ENCODE measurements around the gene CRADD.
"Not testable (repeated sequence)": the region's sequence is repeated elsewhere in the genome, so short reads cannot be mapped to it uniquely, and the experiment has no call there.

Gene CRADD

DNA sequence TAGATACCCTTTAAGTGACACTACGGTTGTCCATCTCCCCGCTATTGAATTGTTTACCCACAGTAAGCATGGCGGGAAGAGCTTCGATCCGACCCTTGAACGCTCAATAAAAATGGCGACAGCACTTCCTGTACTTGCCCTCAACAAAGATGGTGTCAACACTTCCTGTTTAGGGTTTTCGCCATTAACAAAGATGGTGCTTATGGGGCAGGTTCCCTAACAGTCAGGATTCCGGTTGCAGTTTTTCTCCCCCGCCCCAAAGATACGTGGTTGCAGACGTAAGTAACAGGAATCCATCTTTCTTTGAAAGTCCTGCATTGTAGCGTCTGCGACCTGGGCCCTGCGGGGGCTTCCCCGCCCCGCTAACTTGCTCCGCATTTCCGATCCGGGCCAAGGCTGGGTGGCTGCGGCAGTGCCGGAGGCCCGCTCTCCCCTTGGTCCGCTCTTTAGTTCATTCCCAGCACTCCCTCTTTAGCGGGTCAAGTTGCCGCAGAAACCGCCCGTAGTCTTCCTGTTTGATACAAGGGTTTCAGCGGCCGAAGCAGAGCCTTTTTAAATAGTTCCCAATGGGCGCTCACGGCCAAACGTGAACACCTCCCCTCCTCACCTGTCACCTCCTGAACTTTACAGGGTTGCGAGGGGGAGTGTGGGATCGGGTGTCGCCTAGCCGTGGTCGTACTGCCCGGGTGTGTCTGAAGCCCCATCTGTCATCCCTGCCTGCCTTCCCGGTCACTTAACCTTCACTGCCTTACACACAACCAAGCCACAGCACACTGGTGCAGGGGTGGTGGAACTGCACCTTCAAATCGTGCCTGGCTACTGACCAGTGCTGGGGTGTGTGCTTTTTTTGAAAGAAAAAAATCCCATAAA, at the start of gene CRADD:
Gene CRADD (plus strand): TSS at position 181 of the 870 bp plus-strand sequence.
- in situ Hi-C loops (cut with MboI; ENCODE audit: low sequenced_read_pairs), result no loop called here

DNA sequence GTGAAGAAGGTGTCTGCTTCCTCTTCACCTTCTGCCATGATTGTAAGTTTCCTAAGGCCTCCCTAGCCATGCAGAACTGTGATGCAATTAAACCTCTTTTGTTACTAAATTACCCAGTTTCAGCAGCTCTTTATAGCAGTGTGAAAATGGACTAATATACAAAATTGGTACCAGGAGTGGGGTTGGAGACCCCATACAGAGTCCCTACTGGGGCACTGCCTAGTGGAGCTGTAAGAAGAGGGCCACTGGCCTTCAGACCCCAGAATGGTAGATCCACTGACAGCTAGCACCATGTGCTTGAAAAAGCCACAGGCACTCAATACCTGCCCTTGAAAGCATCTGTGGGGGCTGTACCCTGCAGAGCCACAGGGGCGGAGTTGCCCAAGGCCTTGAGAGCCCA, 44.8 kb upstream of the CRADD start:
- in situ Hi-C loops (cut with MboI; ENCODE audit: low sequenced_read_pairs), result no loop called here

DNA sequence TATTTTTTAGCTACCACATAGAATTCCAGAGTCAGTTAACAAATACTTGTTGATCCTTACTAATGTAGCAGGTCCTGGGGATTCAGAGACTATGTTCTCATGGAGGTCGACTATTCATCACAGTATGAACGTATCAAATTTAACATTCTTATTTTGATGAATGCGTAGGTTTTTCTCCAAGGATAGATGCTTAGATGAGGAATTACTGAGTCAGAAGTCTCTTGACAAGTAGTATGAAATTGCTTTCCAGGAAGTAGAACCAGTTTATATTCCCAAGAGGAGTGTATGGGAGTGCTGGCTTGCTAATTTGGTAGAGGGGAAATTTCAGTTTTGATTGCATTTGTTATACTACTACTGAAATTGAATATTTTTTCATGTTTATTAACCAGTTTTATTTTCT, 42.8 kb upstream of the CRADD start:
- in situ Hi-C loops (cut with MboI; ENCODE audit: low sequenced_read_pairs), result no loop called here

- in situ Hi-C loops (cut with MboI; ENCODE audit: low sequenced_read_pairs), result no loop called here
Measured at GRCh38 chr12:93636708-93637107, 40.5 kb upstream of the CRADD start.

DNA sequence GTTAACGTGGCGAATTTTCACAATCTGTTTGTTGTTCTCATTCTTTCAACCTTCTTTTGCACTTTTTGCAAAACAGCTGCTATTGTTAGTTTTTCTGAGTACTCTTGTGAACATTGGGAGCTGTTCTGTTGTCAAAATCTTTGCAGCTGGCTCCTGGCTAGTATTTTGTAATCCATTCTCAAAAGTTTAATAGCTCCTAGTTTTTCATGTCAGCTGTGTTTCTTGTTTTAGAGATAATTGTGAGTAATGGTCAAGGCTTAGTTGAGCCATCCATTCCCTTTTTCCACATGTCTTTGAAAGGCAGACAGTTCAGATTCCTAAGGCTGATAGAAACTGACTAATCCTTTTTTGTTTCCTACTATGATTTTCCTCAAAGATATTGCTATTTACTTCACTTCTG, 39.1 kb upstream of the CRADD start:
- in situ Hi-C loops (cut with MboI; ENCODE audit: low sequenced_read_pairs), result no loop called here

DNA sequence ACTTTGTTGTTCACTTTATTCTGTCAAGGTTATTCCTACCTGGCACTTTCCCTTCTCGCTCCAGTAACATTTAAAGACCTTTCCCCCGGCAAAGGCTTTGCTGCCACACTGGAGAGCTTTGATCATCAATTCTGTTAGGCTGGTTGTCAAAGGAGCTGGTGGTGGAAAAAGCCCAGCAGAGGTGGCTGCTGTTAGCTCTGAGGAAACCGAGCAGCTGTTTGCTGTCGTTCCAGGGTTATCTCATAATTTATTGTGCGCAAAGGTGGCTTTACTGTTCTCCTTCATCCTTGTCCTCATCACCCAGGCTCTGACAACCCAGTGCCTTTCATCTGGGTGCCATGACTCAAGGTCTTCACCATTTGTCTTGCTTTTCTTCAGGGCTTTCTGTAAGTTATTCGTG, 38.2 kb upstream of the CRADD start:
- in situ Hi-C loops (cut with MboI; ENCODE audit: low sequenced_read_pairs), result no loop called here

GRCh38 chr12:93639406-93639805, 37.8 kb upstream of the CRADD start:
- in situ Hi-C loops (cut with MboI; ENCODE audit: low sequenced_read_pairs), result no loop called here

GRCh38 chr12:93641380-93641779, 35.8 kb upstream of the CRADD start:
- in situ Hi-C loops (cut with MboI; ENCODE audit: low sequenced_read_pairs), result not testable (repeated sequence)

- in situ Hi-C loops (cut with MboI; ENCODE audit: low sequenced_read_pairs), result no loop called here
Measured at GRCh38 chr12:93642751-93643150, 34.4 kb upstream of the CRADD start.

- in situ Hi-C loops (cut with MboI; ENCODE audit: low sequenced_read_pairs), result no loop called here
Measured at GRCh38 chr12:93645702-93646101, 31.5 kb upstream of the CRADD start.

GRCh38 chr12:93650626-93651025, 26.5 kb upstream of the CRADD start:
- in situ Hi-C loops (cut with MboI; ENCODE audit: low sequenced_read_pairs), result no loop called here

DNA sequence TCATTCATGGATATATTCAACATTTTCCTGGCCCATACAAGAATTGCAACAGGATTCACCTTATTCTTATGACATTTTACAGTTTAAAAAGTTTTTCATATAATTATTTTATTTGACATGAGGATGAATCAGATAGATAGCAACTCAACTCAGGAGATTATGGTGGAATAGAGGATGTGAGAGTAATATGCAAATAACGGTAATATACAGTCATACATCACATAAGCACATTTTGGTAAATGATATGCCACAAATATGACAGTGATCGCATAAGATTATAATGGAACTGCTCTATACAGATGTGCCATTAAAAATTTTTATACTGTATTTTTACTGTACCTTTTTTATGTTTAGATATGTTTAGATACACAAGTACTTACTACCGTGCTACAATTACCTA, 24.1 kb upstream of the CRADD start:
- in situ Hi-C loops (cut with MboI; ENCODE audit: low sequenced_read_pairs), result no loop called here

DNA sequence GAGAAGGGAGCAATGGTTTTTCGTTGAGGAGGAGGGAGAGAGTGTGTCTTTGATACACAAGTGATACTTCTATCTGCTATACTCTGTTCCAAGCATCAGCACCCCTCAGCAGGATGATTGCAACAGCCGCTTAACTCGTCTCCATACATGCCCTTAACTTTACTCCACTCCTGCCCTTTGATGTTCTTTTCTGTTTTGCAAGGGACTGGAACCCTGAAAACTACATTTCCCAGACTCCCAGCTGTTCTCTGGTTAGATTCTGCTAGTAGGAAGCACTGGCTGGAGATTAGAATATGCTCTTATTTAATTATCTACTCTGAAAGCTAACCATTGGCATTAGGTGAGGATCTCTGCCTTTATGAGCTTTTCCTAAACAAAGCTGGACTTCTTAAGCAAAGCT, 23.5 kb upstream of the CRADD start:
- in situ Hi-C loops (cut with MboI; ENCODE audit: low sequenced_read_pairs), result no loop called here

DNA sequence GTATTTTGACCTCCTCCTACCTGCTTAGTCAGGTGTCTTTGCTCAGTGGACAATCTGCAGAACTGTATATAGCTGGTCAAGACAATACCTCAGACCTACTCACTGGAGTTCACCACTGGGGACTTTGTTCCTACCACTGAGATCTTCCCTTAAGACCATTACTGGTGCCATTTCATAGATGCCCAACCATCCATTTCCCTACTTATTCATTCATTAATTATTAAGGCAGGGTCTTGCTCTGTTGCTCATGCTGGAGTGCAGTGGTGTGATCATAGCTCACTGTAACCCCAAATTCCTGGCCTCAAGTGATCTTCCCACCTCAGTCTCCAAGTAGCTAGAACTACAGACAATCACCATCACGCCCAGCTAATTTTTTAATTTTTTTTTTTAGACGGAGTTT, 22.8 kb upstream of the CRADD start:
- in situ Hi-C loops (cut with MboI; ENCODE audit: low sequenced_read_pairs), result no loop called here

- in situ Hi-C loops (cut with MboI; ENCODE audit: low sequenced_read_pairs), result no loop called here
Measured at GRCh38 chr12:93657071-93657470, 20.1 kb upstream of the CRADD start.

DNA sequence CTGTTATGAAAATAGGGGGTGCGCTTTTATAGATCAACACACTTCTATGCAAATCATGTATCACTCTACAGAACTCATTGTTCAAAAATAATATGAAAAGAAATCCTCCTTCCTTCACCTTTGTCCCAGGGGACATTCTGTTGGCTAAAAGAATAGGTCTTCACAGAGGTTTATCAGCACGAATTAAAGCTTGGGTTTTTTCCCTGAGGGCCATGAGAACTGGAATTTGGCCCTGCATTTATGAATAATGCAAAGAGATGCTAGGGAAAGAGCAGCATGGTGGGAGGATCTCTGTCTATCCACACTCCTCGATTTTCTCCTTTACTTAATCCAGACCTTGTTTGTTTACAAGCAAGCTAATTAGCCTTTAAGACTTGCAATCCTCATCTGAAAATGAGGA, 16.2 kb upstream of the CRADD start:
- in situ Hi-C loops (cut with MboI; ENCODE audit: low sequenced_read_pairs), result no loop called here

DNA sequence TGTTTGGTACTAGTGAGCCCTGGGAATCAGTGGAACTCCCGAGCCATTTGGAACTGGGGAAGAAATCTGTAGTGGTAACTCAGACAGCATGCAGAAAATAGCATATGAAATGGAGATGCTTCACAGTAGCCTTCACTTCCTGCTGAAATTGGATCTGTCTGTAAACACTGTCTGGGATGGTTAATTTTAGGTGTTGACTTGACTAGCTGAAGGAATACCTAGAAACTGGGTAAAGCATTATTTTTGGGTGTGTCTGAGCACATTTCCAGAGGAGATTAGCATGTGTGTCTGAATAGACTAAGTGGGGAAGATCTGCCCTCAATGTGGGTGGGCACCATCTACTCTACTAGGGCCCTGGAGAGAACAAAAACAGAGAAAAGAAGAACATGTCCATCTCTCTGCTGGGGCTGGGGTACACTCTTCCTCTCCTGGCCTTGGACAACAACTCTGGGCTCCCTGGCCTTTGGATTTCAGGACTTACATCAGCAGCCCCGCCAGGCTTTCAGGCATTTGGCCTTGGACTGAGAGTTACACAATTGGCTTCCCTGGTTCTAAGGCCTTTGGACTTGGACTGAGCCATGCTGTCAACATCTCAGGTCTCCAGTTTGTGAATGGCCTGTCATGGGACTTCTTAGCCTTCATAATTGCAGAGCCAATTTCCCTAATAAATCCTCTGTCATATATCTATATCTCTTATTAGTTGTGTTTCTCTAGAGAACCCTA, 14.0 kb upstream of the CRADD start:
- in situ Hi-C loops (cut with MboI; ENCODE audit: low sequenced_read_pairs), result no loop called here

DNA sequence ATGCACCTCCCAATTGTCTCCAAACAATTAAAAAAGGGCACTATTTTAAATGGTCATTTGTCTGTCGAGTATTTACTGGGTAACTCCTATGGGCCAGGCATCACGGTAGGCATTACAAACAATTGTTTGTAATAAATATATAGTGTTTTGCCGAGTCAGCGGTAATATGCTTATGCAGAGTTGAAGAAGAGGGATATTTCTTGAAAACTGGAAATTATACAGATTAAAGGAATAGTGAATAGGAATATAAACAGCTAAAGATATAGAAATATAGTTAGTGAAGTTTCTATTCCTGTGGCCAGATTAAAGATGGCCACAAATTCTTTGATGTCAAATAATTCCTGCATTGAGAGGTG, 13.5 kb upstream of the CRADD start:
- in situ Hi-C loops (cut with MboI; ENCODE audit: low sequenced_read_pairs), result no loop called here

- in situ Hi-C loops (cut with MboI; ENCODE audit: low sequenced_read_pairs), result no loop called here
Measured at GRCh38 chr12:93664573-93665138, 12.5 kb upstream of the CRADD start.

DNA sequence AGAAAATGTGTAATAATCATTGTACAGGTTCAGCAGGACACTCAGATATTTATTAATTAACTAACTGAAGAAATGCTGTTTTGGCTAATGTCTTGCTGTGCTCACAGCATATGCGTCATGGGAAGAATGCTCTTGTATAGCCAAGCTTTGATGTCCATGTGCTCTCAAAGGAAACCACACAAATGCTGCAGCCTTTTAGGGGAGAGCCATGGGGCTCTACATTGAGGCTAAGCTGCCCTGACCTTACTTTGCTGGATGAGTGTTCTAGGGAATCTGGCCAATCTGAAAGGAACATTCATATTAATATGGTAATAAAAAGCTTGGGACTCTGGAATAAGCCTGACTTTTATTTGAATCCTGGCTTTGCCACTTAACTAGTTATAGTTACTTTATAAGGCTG, 9.5 kb upstream of the CRADD start:
- in situ Hi-C loops (cut with MboI; ENCODE audit: low sequenced_read_pairs), result no loop called here

- in situ Hi-C loops (cut with MboI; ENCODE audit: low sequenced_read_pairs), result no loop called here
Measured at GRCh38 chr12:93668919-93669418, 8.2 kb upstream of the CRADD start.

DNA sequence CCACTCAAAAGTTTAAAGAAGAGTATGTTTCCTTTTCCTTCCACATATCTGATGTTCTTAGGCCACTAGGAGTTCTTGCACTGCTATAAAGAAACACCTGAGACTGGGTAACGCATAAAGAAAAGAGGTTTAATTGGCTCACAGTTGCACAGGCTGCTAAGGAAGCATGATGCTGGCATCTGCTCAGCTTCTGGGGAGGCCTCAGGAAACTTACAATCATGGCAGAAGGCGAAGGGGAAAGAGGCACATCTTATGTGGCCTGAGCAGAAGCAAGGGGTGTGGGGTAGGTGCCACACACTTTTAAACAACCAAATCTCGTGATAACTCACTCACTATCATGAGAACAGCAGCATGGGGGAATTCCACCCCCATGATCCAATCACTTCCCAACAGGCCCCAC, 7.7 kb upstream of the CRADD start:
- in situ Hi-C loops (cut with MboI; ENCODE audit: low sequenced_read_pairs), result no loop called here
